HG03575 (cell line): ENCODE results near the gene CPTP.

Experiments
- ATAC-seq: cut with Tn5 transposase; IDR thresholded peaks from one replicate; pipeline ENCODE4 v1.9.1; 2021; ENCODE audit not compliant: unreplicated experiment, insufficient number of reproducible peaks, low FRiP score; ENCODE audit errors: extremely low read depth

Gene CPTP

GRCh38 chr1:1291548-1292441 lies 32.8 kb upstream of the CPTP start:
- no peak for ATAC-seq

- no peak for ATAC-seq
These were observed 32.2 kb upstream of the CPTP start for GRCh38 chr1:1292442-1292779.

GRCh38 chr1:1292851-1293250 lies 31.8 kb upstream of the CPTP start:
- no peak for ATAC-seq

- ATAC-seq = no peak
These were observed 31.0 kb upstream of the CPTP start for GRCh38 chr1:1293263-1294249.

GRCh38 chr1:1294250-1294890 lies 30.2 kb upstream of the CPTP start:
- ATAC-seq = no peak

- no peak for ATAC-seq
These were observed 29.3 kb upstream of the CPTP start for GRCh38 chr1:1295154-1295923.

- ATAC-seq = no peak
These were observed 28.2 kb upstream of the CPTP start for GRCh38 chr1:1296070-1297061.

GRCh38 chr1:1297802-1298424 lies 26.7 kb upstream of the CPTP start:
- ATAC-seq = no peak

- ATAC-seq = no peak
These were observed 25.5 kb upstream of the CPTP start for GRCh38 chr1:1298861-1299685.

- no peak for ATAC-seq
These were observed 24.8 kb upstream of the CPTP start for GRCh38 chr1:1299686-1300351.

GRCh38 chr1:1300352-1300739 lies 24.3 kb upstream of the CPTP start:
- ATAC-seq = no peak

- ATAC-seq = no peak
These were observed 22.6 kb upstream of the CPTP start for GRCh38 chr1:1302006-1302430.

GRCh38 chr1:1302951-1303509 lies 21.6 kb upstream of the CPTP start:
- no peak for ATAC-seq

GRCh38 chr1:1303736-1304135 lies 20.9 kb upstream of the CPTP start:
- no peak for ATAC-seq
